K562 (cell line): Measurements from ENCODE around the gene DHPS.

Experiments used
- HNRNPL ChIP-seq: fragments of 200-400 bp; formaldehyde crosslinking; IDR thresholded peaks from 2 replicates; pipeline ENCODE4 v1.6.1; 2017; ENCODE audit warnings: low read depth, mild to moderate bottlenecking, low read length
- MEF2A ChIP-seq: IDR thresholded peaks from 2 replicates; pipeline ENCODE4 v1.6.1; 2011; ENCODE audit warnings: low read depth, mild to moderate bottlenecking, low read length, moderate library complexity; ENCODE audit not compliant: control insufficient read depth
- POLR2A ChIP-seq: fragments of 450-650 bp; conservative IDR thresholded peaks from 2 replicates; pipeline ENCODE4 v1.6.1; 2016
- POLR2AphosphoS5 ChIP-seq: IDR thresholded peaks from 2 replicates; pipeline ENCODE4 v1.6.1; 2011; ENCODE audit warnings: mild to moderate bottlenecking, low read depth, low read length, moderate library complexity; ENCODE audit not compliant: control insufficient read depth, insufficient read depth
- RBM22 ChIP-seq: fragments of 200-400 bp; formaldehyde crosslinking; IDR thresholded peaks from 2 replicates; pipeline ENCODE4 v1.6.1; 2018; ENCODE audit warnings: low read length, low read depth; ENCODE audit not compliant: poor library complexity, severe bottlenecking
- TEAD2 ChIP-seq: fragments of 450-650 bp; IDR thresholded peaks from 2 replicates; pipeline ENCODE4 v1.6.1; 2016; ENCODE audit warnings: missing genetic modification characterization, control low read depth, missing compliant biosample characterization
- TF ChIP-seq, protein P1 (sequence below), 3 experiments: IDR thresholded peaks in 2 of 3; conservative IDR thresholded peaks in 1 of 3; 2 replicates each; pipeline ENCODE4 v1.5.1; 2011 to 2012; ENCODE audit warnings: low read length in 3 of 3, mild to moderate bottlenecking in 3 of 3, control low read depth in 2 of 3, improper control_type of control experiment in 1 of 3, inconsistent platforms in 1 of 3, low read depth in 1 of 3, mixed read lengths in 1 of 3, moderate library complexity in 1 of 3; ENCODE audit not compliant: insufficient read depth in 2 of 3

DNA sequence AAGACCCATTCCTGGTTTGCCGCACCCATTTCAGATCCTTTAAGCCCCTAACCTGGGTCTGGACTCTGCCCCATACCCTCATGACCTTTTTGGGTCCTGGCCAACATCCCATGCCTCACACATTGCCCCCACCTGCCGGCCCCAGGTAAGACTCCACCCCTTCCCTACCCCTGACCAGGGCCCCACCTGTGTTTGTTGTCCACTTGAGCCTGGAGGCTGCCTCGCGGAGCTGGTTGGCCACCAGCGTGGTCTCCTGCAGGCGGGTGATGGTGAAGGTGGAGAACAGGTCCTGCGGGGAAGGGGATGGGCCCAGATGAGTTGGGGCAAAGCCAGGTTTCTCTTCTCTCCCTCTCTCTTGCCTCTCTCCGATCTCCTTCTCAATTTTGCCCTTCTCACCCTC lies 34.6 kb downstream of the DHPS start:
- TF ChIP-seq RBM22: no peak
- no peak for TF ChIP-seq MEF2A
- no peak for TF ChIP-seq POLR2A
- TF ChIP-seq HNRNPL: no peak
- no peak for TF ChIP-seq TEAD2 (tag)
- no peak for TF ChIP-seq POLR2AphosphoS5
- TF ChIP-seq, protein P1, sequence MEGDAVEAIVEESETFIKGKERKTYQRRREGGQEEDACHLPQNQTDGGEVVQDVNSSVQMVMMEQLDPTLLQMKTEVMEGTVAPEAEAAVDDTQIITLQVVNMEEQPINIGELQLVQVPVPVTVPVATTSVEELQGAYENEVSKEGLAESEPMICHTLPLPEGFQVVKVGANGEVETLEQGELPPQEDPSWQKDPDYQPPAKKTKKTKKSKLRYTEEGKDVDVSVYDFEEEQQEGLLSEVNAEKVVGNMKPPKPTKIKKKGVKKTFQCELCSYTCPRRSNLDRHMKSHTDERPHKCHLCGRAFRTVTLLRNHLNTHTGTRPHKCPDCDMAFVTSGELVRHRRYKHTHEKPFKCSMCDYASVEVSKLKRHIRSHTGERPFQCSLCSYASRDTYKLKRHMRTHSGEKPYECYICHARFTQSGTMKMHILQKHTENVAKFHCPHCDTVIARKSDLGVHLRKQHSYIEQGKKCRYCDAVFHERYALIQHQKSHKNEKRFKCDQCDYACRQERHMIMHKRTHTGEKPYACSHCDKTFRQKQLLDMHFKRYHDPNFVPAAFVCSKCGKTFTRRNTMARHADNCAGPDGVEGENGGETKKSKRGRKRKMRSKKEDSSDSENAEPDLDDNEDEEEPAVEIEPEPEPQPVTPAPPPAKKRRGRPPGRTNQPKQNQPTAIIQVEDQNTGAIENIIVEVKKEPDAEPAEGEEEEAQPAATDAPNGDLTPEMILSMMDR (IDR thresholded peaks at IDR 0.05 in 2 of 3, conservative IDR thresholded peaks at IDR 0.05 in 1 of 3; ENCODE audit: insufficient read depth in 2 of 3, low read depth in 1 of 3, low read length in 3 of 3): no peak
